ENCODE data around the gene PLA2G4D.
"Not testable (repeated sequence)": the region's sequence is repeated elsewhere in the genome, so short reads cannot be mapped to it uniquely, and the experiment has no call there.

Gene PLA2G4D

DNA sequence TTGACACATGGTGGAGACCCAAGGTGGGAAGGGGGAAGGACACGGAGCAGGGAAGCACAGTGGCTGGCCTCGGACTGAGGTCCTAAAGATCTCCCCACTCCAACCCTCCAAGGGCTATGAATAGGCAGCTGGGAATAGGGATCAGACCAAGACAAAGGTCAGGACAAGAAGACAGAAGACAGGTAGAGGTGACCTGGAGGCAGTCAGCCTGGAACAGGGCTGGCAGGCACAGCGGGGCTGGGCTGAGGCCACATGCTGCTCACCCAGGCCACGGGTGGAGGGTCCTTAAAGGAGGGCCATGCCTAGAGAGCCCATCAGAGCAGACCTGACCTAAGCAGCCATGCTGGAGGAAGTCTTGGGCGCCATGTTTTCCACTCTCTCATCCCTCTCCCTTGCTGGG lies 2.7 kb upstream of the PLA2G4D start:
- H3K4me3 ChIP-seq (ENCODE audit: low read depth, low read length), result no peak overlapping the region
- DNase-seq (ENCODE audit: low read depth), result no peak

GRCh38 chr15:42093966-42094365 lies 396 bp downstream of the PLA2G4D start:
- no peak overlapping the region for H3K4me3 ChIP-seq (ENCODE audit: low read depth, low read length)
- DNase-seq (ENCODE audit: low read depth), result no peak

- no peak overlapping the region for H3K4me3 ChIP-seq (ENCODE audit: low read depth, low read length)
- no peak for DNase-seq (ENCODE audit: low read depth)
Observed at GRCh38 chr15:42092398-42093318, 1.7 kb downstream of the PLA2G4D start.

DNA sequence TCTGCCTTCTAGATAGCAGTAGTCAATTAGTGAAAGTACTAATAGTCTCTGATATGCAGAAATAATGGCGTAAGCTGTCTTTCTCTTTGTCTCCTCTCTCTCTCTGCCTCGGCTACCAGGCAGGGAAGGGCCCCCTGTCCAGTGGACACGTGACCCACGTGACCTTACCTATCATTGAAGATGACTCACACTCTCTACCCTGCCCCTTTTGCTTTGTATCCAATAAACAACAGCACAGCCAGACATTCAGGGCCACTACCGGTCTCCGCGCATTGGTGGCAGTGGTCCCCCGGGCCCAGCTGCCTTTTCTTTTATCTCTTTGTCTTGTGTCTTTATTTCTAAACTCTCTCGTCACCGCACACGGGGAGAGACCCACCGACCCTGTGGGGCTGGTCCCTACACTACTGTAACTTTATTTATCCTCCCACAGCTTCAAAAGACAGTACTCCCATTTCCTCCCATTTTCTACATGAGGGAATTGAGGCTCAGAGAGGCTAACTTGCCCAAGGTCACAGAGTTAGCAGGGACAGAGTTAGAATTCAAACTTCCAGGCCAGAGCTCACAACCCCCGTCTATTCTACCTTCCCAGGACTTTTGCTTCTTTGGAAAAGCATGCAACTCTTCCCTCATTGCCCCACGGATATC lies 2.5 kb downstream of the PLA2G4D start:
- H3K4me3 ChIP-seq (ENCODE audit: low read depth, low read length); DNase-seq (ENCODE audit: low read depth): not testable (repeated sequence)

GRCh38 chr15:42090781-42091180 lies 3.6 kb downstream of the PLA2G4D start:
- H3K4me3 ChIP-seq (ENCODE audit: low read depth, low read length), result no peak overlapping the region
- DNase-seq (ENCODE audit: low read depth), result no peak

GRCh38 chr15:42090370-42090769 lies 4.0 kb downstream of the PLA2G4D start:
- no peak for DNase-seq (ENCODE audit: low read depth)
- no peak overlapping the region for H3K4me3 ChIP-seq (ENCODE audit: low read depth, low read length)

DNA sequence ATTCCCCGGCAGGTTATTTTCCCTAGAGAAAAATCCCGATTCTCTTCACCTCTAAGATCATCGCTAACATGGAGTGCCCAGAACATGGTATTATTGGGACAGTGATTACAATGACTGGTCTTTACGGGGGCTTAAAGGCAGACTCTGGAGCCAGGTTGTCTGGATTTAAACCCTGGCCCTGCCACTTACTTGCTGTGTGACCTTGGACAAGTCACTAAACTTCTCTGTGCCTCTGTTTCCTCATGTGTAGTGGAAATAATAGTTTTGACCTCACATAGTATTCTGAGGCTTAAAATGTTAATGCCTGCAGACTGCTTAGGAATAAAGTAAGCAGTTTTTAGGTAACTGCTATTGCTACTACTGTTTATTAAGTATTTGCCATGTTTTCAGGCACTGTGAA lies 4.4 kb downstream of the PLA2G4D start:
- no peak overlapping the region for H3K4me3 ChIP-seq (ENCODE audit: low read depth, low read length)
- DNase-seq (ENCODE audit: low read depth), result no peak

DNA sequence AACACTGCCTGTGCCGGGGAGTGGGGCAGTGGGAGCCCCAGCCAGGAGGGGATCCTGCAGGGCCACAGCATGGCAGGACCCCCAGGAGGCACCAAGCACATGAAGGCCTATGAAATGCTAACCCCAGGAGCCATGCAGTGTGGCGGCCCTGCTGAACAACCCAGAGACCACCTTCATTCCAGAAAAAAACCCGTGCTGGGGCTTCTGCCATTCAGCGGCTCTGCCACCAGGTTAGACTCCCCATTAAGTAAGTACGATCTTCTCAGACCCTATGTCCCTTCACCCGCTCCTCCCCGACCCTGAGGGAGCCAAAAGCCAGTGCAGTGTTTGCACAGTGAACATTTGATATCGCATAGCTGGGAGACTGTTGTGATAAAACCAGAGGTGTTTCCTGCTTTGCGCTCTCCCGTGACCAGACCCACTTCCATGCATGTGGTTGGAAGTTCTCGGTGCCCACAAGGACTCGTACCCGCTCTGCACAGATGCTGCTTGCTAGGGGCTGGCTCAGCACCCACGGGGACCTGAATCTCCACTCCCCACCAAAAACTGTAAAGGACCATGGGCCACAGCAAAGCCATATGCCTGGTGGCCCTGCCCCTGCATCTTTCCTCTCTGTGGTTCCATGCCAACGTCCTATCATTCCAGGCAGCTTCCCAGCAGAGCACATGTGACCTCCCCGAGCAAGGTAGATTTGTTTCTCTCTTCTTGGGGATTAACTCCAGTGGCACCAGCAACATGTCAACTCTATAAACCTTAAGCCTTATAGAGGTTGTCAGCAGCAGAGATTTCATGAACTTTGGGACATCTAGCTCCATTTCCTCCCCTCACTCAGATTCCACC lies 5.3 kb downstream of the PLA2G4D start:
- no peak overlapping the region for H3K4me3 ChIP-seq (ENCODE audit: low read depth, low read length)
- DNase-seq (ENCODE audit: low read depth), result no peak

- H3K4me3 ChIP-seq (ENCODE audit: low read depth, low read length), result no peak overlapping the region
- no peak for DNase-seq (ENCODE audit: low read depth)
Observed at GRCh38 chr15:42087926-42088800, 6.2 kb downstream of the PLA2G4D start.

GRCh38 chr15:42087460-42087859 lies 6.9 kb downstream of the PLA2G4D start:
- DNase-seq (ENCODE audit: low read depth), result no peak
- no peak overlapping the region for H3K4me3 ChIP-seq (ENCODE audit: low read depth, low read length)

DNA sequence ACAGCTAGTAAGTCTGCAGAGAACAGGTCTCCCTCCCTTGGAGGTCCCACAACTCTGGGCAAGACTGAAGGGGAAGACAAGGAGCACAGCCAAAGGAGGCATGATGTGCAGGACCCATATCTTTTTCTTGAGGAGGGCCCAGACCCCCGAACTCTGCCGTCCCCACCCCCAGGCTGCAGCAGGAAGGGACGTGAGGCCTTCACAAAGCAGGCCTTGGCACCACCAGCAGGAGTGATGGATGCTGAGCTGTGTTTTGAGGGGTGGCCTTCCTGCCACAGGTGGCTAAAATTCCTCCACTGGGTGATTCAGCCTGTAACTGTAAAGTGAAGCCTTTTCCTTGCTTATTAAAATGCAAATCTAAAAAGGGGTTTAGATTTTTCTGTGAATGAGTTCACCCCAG lies 8.6 kb downstream of the PLA2G4D start:
- no peak for DNase-seq (ENCODE audit: low read depth)
- H3K4me3 ChIP-seq (ENCODE audit: low read depth, low read length), result no peak overlapping the region

DNA sequence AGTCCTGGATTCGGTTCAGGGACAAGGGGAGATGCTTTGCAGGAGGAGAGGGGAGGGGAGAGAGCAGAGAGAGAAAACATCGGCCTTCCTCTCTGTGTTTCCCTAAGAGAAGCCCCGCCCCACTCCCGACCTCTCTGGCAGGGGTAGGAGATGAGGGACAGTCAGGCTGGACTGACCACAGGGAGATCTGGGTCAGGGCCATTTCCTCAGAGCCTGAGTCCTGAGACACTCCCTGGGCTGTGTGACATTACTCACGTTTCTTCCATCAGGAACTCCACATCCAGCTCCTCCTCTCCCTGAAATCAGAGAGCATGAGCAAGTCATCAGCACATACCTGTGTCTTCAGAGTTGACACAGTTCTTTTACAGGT lies 9.1 kb downstream of the PLA2G4D start:
- no peak for DNase-seq (ENCODE audit: low read depth)
- H3K4me3 ChIP-seq (ENCODE audit: low read depth, low read length), result no peak overlapping the region

DNA sequence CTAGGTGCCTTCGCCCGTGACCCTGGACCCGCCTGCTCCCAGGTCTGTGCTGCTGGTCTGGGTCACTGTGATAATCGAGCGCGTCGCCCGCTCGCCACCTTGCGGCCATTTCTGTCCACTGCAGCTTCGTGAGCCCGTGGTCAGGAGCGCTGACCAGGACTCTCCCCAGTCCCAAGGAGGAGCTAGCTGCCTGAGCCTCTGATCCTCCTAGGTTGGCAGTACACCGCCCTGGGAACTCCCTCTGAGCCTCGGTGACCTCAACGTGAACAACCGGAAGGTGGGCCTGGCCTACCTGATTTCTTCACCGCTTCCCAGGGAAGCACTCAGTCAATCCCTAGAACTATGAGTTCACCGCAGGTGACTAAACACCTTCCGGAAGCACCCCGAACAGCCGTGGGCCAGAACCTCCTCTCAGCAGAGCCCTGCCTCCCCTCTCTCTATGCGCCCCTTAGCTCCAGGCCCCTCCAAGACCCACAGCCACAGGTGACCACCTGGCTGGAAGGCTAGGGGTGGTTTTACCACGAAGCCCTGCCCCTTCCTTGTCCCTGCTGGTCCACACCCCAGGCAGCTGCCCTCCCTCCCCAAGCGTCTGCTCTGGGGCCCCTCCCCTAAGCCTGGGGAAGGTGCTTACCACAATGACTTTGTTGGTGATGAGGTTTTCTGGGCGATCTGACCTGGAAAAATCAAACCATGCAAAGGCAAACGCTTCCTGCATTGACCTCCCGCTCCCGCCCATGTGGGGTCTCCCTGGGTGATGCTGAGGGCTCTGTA lies 9.7 kb downstream of the PLA2G4D start:
- no peak overlapping the region for H3K4me3 ChIP-seq (ENCODE audit: low read depth, low read length)

GRCh38 chr15:42083916-42084315 lies 10.4 kb downstream of the PLA2G4D start:
- DNase-seq (ENCODE audit: low read depth), result no peak
- no peak overlapping the region for H3K4me3 ChIP-seq (ENCODE audit: low read depth, low read length)

More for the DNA sequence above, 9.7 kb downstream of the PLA2G4D start:
- DNase-seq (ENCODE audit: low read depth), result no peak

DNA sequence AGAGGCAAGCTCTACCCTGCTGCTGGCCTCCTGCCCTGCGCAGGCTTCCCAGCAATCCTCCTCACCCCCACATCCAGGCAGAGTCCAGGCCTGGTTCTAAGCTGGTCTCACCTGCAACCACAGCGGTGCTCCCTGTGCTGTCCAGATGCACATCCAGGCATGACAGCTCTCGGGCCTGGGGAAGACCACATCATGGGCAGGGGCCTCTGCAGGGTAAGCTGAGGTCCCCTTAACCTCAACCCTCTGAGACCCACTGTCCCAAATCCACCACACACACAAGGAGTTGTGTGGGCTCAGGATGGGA lies 10.8 kb downstream of the PLA2G4D start:
- H3K4me3 ChIP-seq (ENCODE audit: low read depth, low read length), result no peak overlapping the region
- no peak for DNase-seq (ENCODE audit: low read depth)

DNA sequence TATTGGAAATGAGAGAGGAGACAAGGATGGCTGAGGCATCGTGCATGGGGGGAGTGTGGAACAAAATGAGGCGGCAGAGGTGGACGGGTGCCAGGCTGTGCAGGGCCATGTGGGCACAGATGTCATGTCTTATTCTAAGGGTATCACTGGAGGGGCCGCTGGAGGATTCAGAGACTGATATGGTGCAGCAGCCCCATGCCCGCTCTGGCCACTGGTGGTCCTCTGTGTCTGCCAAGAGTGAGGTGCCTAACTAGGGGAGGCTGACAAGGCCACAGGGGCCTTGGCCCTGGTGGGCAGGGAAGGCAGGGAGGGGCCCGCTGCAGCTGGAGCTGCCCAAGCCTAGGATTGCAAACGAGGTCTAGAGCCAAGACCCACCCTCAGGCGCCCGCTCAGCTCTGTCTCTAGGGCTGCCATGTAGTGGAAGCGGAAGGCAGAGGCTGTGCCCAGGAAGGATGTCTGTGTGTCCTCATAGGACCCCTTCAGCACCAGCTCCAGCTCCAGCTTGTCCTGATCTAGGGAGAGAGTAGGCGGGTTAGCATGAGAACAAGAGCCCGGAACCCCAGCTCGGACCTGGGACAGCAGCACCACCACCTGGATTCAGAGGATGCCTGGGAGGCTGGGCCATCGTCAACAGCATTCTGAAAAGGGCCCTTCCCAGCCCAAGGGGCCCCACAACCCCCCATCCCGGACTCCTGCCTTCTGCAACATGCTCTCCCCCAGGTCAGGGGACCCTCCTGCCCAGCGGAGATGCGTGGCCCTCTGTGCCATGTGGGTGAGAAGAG lies 11.3 kb downstream of the PLA2G4D start:
- DNase-seq (ENCODE audit: low read depth), result no peak
- H3K4me3 ChIP-seq (ENCODE audit: low read depth, low read length), result no peak overlapping the region

- no peak for DNase-seq (ENCODE audit: low read depth)
Observed at GRCh38 chr15:42082141-42082540, 12.2 kb downstream of the PLA2G4D start.

More at GRCh38 chr15:42082141-42082540, 12.2 kb downstream of the PLA2G4D start:
- no peak overlapping the region for H3K4me3 ChIP-seq (ENCODE audit: low read depth, low read length)
